GM08714 (cell line): ENCODE results near the gene SLC9A3.

Experiments
- H3K4me3 ChIP-seq: fragments of 200-500 bp; sonication (Bioruptor generic); 2 replicates; pipeline ENCODE4 v1.5.1; 2014; ENCODE audit warnings: mild to moderate bottlenecking, low read length, inconsistent platforms
- ZNF274 ChIP-seq: IDR thresholded peaks from 2 replicates; pipeline ENCODE4 v1.6.1; 2012; ENCODE audit warnings: mild to moderate bottlenecking, low read depth, low read length

The SLC9A3 gene

DNA sequence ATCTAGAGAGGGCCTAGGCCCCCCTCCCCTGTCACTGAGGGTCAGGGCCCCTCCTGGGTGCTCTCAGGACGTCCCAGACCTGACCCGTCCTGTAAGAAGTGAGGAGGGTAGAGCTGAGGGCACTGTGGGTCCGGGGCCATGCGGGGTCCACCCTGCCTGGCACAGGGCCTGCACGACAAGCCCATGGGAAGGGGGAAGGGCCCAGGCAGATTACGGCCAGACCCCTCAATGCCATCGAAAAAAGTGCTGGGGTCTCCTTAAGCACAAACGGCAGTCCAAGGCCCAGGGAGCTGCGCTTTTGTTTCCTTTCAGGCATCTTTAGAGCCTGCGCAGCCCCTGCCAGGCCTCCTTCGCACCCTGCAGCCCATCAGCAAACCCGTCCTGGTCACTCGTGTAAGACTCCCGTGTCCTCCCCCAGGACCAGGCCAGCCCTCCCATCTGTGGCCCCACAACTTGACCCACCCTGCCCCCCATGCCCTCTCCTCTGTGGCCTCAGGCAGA, 85.7 kb downstream of the SLC9A3 start:
- H3K4me3 ChIP-seq = no peak overlapping the region
- TF ChIP-seq ZNF274 = no peak

DNA sequence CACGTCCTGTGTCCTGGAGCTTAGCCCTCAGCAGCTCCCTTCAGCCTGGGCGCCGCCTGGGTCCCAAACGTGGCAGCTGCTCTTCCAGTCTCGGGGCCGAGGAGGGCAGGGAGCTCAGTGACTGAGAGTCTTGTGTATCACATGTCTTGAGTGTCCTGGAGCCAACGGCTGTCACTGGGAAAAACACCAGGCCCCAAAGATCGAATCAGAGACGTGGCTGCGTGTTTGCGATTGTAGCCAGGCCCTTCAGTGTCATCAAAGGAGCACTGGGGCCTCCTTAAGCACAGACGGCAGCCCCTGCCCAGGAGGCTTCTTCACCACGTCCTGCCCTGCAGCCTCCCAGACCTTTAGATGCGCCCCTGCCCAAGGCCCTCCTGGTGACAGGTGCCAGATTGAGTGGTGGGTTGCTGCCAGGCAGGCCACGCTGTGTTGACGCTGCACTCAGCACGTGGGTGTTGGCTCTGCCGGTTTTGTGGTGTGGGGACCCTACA, 86.9 kb downstream of the SLC9A3 start:
- H3K4me3 ChIP-seq = no peak overlapping the region
- TF ChIP-seq ZNF274 = no peak

DNA sequence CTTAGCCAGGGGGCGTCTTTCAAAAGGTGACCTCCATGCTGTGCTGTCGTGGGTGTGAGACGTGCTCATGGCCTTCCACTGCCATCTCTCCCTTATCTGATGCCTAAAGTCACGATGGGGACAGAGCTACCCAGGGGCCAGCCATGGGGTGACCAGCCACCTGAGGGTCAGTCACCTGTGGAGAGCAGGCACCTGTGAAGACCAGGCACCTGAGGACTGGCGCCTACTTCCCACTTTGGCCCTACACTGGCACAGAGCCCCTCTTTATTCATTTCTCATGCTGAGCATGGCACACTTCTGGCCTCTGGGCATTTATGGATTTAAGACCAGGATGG, 87.6 kb downstream of the SLC9A3 start:
- H3K4me3 ChIP-seq = no peak overlapping the region
- no peak for TF ChIP-seq ZNF274

GRCh38 chr5:435961-436640, 88.1 kb downstream of the SLC9A3 start:
- no peak for TF ChIP-seq ZNF274
- no peak overlapping the region for H3K4me3 ChIP-seq

GRCh38 chr5:435156-435790, 89.0 kb downstream of the SLC9A3 start:
- H3K4me3 ChIP-seq = no peak overlapping the region
- TF ChIP-seq ZNF274 = no peak

DNA sequence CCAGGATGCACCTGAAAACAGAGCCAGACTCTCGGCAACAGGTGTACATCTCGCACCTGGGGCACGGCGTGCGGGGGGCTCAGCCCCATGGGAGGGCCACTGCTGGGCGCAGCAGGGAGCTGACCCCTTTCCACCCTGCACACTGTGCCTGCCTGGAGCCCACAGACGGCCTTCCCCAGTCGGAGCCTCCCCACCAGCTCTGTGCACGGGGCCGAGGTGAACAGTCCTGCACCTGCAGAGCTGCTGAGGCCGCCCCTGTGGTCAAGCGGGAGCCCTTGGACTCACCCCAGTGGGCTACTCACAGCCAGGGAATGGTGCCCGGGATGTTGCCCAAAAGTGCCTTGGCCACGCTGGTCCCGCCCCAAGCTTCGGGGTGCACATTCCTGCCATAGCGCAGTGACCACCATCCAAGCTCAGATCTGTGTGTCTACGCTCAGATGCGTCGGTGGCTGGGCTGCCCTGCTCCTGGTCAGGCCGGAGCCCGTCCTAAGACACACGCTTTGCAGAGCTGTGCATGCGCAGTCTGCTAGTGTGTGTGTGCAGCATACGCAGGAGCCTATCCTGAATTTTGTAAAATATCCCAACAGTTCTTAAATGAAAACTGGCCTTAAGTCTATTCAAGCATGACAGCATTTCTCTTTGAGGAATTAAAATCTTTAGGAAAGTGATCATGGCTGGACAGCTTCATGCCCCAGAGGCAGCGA, 89.7 kb downstream of the SLC9A3 start:
- TF ChIP-seq ZNF274 = no peak
- no peak overlapping the region for H3K4me3 ChIP-seq

DNA sequence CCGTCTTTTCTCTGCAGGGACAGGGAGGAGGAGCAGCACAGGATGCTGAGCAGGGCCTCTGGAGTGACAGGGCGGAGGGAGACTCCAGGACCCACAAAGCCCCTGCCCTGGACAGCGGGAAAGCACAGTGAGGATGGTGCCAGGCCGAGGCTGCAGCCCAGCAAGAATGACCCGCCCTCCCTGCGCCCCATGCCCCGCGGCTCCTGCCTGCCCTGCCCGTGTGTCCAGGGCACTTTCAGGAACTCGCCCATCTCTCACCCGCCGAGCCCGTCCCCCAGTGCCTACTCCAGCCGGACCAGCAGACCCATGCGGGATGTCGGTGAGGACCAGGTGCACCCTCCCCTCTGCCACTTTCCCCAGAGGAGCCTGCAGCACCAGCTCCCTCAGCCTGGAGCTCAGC, 90.4 kb downstream of the SLC9A3 start:
- no peak overlapping the region for H3K4me3 ChIP-seq
- no peak for TF ChIP-seq ZNF274

GRCh38 chr5:432928-433791, 91.1 kb downstream of the SLC9A3 start:
- TF ChIP-seq ZNF274 = no peak
- H3K4me3 ChIP-seq = no peak overlapping the region

- no peak for TF ChIP-seq ZNF274
- H3K4me3 ChIP-seq = no peak overlapping the region
Measured at GRCh38 chr5:432201-432927, 91.9 kb downstream of the SLC9A3 start.

DNA sequence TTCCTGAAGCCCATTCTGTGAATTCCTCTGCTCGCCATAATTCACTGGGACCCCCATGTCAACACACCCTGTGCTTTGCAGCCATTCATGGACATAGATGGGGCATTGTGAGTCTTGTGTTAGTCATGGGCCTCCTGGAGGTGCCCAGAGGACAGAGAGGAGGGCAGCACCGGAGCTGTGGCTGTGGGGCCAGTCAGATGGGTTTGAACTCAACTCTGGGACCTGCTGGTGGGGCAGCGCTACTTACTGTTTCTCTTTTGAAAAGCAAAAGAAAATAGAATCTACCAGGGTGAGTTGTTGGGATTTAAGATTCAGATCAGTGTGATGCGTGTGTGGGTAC, 92.6 kb downstream of the SLC9A3 start:
- no peak overlapping the region for H3K4me3 ChIP-seq
- TF ChIP-seq ZNF274 = no peak

DNA sequence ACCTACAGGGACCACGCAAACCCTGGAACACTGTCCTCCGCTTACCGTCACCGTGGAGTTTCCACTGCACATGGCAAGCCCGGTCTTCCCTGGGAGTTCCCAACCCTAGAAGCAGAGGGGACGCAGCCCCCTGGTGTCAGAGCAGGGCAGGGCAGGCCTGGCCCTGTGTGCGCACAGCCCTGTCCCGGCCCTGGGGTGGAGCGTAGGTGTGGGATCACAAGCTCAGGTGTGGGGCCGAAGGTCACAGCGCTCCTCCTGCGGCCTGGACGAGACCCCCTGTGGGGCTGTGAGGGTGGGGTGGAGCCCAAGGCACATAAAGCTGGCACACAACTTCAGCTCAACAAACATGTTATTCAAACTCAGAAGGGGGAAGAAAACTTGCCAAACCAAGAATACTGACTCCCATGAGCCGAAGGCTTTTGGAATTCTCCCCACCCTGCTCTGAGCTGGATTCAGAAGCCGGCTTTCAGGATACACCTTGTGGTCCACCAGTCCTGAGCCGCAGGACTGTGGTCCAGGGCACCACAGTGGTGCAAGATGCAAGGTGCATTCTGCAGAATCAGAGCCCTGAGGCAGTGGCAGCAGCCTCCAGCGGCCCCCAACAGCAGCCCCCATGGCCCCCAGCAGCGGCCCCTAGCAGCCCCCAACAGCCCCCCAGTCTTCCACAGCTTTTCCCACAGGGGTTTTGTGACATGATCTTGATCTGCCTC, 93.1 kb downstream of the SLC9A3 start:
- no peak for TF ChIP-seq ZNF274
- H3K4me3 ChIP-seq = no peak overlapping the region

- no peak for TF ChIP-seq ZNF274
- no peak overlapping the region for H3K4me3 ChIP-seq
Measured at GRCh38 chr5:430214-430925, 93.9 kb downstream of the SLC9A3 start.
